DND-41 (cell line): ENCODE results near the gene MCF2L.

Source experiments
- ATAC-seq: fragments of 200-7000 bp; cut with Tn5 transposase; 3 replicates; pipeline ENCODE4 v1.9.1; 2021; ENCODE audit warnings: low read depth; ENCODE audit not compliant: insufficient read depth
- DNase-seq: peaks from one replicate; pipeline ENCODE4 v3.0.0-alpha.2; 2020
- H2AFZ ChIP-seq: 2 replicates; pipeline ENCODE4 v1.6.0; 2012; ENCODE audit warnings: low read depth, low read length
- H3K27ac ChIP-seq: 2 replicates; pipeline ENCODE4 v1.5.1; 2012; ENCODE audit warnings: low read length, inconsistent platforms
- H3K27me3 ChIP-seq: fragments of 200-600 bp; sonication (generic); 2 replicates; pipeline ENCODE4 v1.6.0; 2012; ENCODE audit warnings: low read length, mild to moderate bottlenecking, inconsistent platforms; ENCODE audit not compliant: insufficient read depth, poor library complexity
- H3K36me3 ChIP-seq: 2 replicates; pipeline ENCODE4 v1.5.1; 2012; ENCODE audit warnings: low read length, inconsistent platforms; ENCODE audit not compliant: insufficient read depth
- H3K4me1 ChIP-seq: 2 replicates; pipeline ENCODE4 v1.5.1; 2012; ENCODE audit warnings: mild to moderate bottlenecking, low read length; ENCODE audit not compliant: insufficient read depth
- H3K4me2 ChIP-seq: 2 replicates; pipeline ENCODE4 v1.6.0; 2012; ENCODE audit warnings: mild to moderate bottlenecking, moderate library complexity, low read length, inconsistent platforms; ENCODE audit not compliant: insufficient read depth
- H3K4me3 ChIP-seq, 2 experiments: fragments of 200-600 bp in 1 of 2; shearing (Covaris generic) in 1 of 2; 2 replicates each; pipeline ENCODE4 v1.5.1; 2012 to 2016; ENCODE audit warnings: inconsistent platforms in 2 of 2, low read length in 2 of 2, mild to moderate bottlenecking in 2 of 2, low read depth in 1 of 2, moderate library complexity in 1 of 2
- H3K79me2 ChIP-seq: 2 replicates; pipeline ENCODE4 v1.6.0; 2012; ENCODE audit warnings: low read length, inconsistent platforms; ENCODE audit not compliant: insufficient read depth
- H3K9ac ChIP-seq: 2 replicates; pipeline ENCODE4 v1.6.0; 2012; ENCODE audit warnings: low read depth, mild to moderate bottlenecking, inconsistent platforms, low read length, moderate library complexity
- H3K9me3 ChIP-seq: 2 replicates; pipeline ENCODE4 v1.5.1; 2012; ENCODE audit warnings: low read length, moderate library complexity, mild to moderate bottlenecking, inconsistent platforms; ENCODE audit not compliant: insufficient read depth, severe bottlenecking
- H4K20me1 ChIP-seq: 2 replicates; pipeline ENCODE4 v1.6.0; 2012; ENCODE audit warnings: low read length; ENCODE audit not compliant: insufficient read depth
- EZH2 ChIP-seq: IDR thresholded peaks from 3 replicates; pipeline ENCODE4 v1.6.1; 2012; ENCODE audit warnings: borderline replicate concordance, low read depth, mild to moderate bottlenecking, moderate library complexity, low read length, inconsistent platforms; ENCODE audit not compliant: severe bottlenecking
- TF ChIP-seq, protein P1 (sequence below): IDR thresholded peaks from 2 replicates; pipeline ENCODE4 v1.5.1; 2012; ENCODE audit warnings: borderline replicate concordance, low read length, moderate library complexity, mild to moderate bottlenecking; ENCODE audit not compliant: poor library complexity, severe bottlenecking; ENCODE audit errors: extremely low read depth

Gene MCF2L

DNA sequence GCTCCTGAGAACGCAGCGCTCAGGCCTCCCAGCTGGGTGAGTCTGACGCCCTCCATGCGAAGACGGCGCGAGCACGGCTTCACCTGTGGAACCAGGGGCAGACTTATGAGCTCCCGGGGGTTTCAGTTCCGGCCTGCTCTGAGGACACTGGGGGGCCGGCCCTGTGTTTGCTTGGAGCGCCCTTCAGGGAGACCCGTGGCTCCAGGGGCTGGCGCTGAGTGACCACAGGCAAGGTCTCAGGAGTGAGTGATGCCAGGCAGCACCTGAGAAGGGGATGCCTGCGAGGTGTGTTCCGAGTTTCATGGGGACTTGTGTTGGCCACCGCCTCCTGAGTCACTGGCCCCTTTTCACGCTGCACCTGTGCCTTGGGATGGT, 4.5 kb downstream of the MCF2L start:
- no peaks in the 10 kb centered on the region for H3K9me3 ChIP-seq
- H3K9ac ChIP-seq, result no peak overlapping the region
- ATAC-seq (no peak), DNase-seq (no peak)
- peaks cover 10% of the 10 kb centered on the region for H4K20me1 ChIP-seq
- no peak overlapping the region for H2AFZ ChIP-seq
- H3K4me1 ChIP-seq, result peaks cover 20% of the 10 kb centered on the region
- no peak overlapping the region for H3K27ac ChIP-seq
- no peak overlapping the region for H3K4me2 ChIP-seq
- no peaks in the 10 kb centered on the region for H3K27me3 ChIP-seq
- H3K79me2 ChIP-seq, result no peaks in the 10 kb centered on the region
- TF ChIP-seq EZH2, result no peak
- TF ChIP-seq, protein P1, sequence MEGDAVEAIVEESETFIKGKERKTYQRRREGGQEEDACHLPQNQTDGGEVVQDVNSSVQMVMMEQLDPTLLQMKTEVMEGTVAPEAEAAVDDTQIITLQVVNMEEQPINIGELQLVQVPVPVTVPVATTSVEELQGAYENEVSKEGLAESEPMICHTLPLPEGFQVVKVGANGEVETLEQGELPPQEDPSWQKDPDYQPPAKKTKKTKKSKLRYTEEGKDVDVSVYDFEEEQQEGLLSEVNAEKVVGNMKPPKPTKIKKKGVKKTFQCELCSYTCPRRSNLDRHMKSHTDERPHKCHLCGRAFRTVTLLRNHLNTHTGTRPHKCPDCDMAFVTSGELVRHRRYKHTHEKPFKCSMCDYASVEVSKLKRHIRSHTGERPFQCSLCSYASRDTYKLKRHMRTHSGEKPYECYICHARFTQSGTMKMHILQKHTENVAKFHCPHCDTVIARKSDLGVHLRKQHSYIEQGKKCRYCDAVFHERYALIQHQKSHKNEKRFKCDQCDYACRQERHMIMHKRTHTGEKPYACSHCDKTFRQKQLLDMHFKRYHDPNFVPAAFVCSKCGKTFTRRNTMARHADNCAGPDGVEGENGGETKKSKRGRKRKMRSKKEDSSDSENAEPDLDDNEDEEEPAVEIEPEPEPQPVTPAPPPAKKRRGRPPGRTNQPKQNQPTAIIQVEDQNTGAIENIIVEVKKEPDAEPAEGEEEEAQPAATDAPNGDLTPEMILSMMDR, result no peak
- no peak overlapping the region for H3K4me3 ChIP-seq
- H3K36me3 ChIP-seq, result no peaks in the 10 kb centered on the region

DNA sequence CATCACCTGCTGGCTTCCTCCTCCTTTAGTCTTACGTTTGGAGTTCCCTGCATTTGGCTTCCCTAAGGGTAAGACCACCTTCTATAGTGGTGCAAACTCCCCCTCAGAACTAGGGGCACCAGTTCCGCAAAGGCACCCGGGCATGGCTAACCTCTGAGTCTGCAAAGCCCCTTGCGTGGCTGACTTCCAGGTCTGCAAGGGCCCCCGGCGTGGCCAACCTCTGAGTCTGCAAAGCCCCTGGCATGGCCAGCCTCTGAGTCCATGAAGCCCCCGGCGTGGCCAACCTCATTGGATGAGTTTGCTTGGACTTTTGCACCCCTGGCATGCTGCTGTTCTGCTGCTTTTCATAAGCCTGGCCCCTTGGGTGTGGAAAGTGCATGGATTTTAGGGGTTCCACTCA, 5.1 kb downstream of the MCF2L start:
- Histone ChIP-seq H3K9ac (no peak overlapping the region), H4K20me1 (peaks cover 13% of the 10 kb centered on the region), H2AFZ (no peak overlapping the region), H3K36me3 (no peaks in the 10 kb centered on the region), H3K4me2 (no peak overlapping the region), H3K9me3 (no peaks in the 10 kb centered on the region), H3K4me1 (peaks cover 14% of the 10 kb centered on the region), H3K79me2 (no peaks in the 10 kb centered on the region), H3K4me3 (no peak overlapping the region), H3K27me3 (no peaks in the 10 kb centered on the region), H3K27ac (no peak overlapping the region)
- ATAC-seq, result no peak
- TF ChIP-seq EZH2, result no peak
- TF ChIP-seq, protein P1, result no peak
- DNase-seq, result no peak

DNA sequence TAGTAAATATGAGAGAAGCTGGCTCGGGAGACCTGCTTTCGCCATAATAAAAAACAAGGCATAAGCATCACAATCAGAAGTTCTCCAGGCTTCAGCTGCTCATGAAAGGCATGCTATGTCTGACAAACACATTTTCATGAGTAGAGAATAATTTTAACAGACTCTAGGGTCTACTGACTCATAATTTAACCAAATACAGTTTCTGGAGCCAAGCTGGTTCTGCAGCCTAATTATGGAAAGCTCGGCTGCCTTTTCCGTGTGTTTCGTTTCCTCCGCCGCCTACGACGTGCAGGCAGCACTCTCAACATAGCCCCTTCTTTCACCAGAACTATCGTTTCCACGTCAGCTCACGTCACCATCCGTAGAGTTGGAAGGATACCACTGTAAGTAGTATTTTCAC, 5.7 kb downstream of the MCF2L start:
- H3K9ac ChIP-seq, result no peak overlapping the region
- H3K4me3 ChIP-seq, result no peak overlapping the region
- no peaks in the 10 kb centered on the region for H3K9me3 ChIP-seq
- DNase-seq, result no peak
- peaks cover 8% of the 10 kb centered on the region for H3K4me1 ChIP-seq
- H4K20me1 ChIP-seq, result peaks cover 13% of the 10 kb centered on the region
- no peak overlapping the region for H2AFZ ChIP-seq
- TF ChIP-seq, protein P1, result no peak
- no peak for TF ChIP-seq EZH2
- H3K79me2 ChIP-seq, result no peaks in the 10 kb centered on the region
- H3K27ac ChIP-seq, result no peak overlapping the region
- no peak overlapping the region for H3K4me2 ChIP-seq
- no peaks in the 10 kb centered on the region for H3K27me3 ChIP-seq
- no peak for ATAC-seq
- no peaks in the 10 kb centered on the region for H3K36me3 ChIP-seq

DNA sequence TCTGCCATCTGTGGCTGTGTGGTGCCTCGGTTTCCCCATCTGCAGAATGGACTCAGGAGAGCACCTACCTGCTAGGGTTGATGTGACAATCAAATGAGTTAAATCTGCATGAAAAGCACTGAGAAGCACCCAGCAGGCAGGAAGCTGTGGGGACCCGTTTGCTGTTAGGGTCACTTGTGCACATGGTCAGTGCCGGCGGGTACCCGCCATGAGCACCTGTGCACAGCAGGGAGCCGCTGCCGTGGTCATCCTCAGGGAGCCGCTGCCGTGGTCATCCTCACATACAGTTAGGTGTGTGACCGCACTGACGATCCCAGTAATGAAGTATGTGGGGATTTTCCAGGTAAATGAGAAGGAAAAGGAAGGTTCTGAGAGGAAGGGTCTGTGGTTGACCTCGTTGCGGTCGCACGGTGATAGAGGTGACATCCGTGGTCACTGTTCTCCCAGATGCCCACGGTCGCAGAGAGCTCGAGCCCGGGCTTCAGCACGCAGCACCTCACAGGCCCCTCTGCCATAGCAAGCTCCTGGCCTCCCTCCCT, 6.5 kb downstream of the MCF2L start:
- Histone ChIP-seq H3K9ac (no peak overlapping the region), H3K4me3 (no peak overlapping the region), H3K36me3 (no peaks in the 10 kb centered on the region), H3K27me3 (no peaks in the 10 kb centered on the region), H4K20me1 (peaks cover 18% of the 10 kb centered on the region), H3K4me2 (no peak overlapping the region), H3K27ac (no peak overlapping the region), H3K4me1 (peaks cover under 1% of the 10 kb centered on the region; the same call in 1 of the 2 replicates), H2AFZ (no peak overlapping the region), H3K9me3 (no peaks in the 10 kb centered on the region), H3K79me2 (no peaks in the 10 kb centered on the region)
- TF ChIP-seq EZH2, result no peak
- TF ChIP-seq, protein P1, result no peak
- DNase-seq, result no peak
- no peak for ATAC-seq
